HEK293 (cell line): ENCODE measurements around the gene NMT2.
A peak's percentile ranks its signal among the peaks of the same experiment; 100 is the strongest.

Source experiments
- CTCF ChIP-seq: fragments of 450-650 bp; formaldehyde crosslinking; IDR thresholded peaks from 2 replicates; pipeline ENCODE4 v1.5.1; 2016; ENCODE audit warnings: missing biosample characterization, missing genetic modification characterization
- OSR2 ChIP-seq: fragments of 450-650 bp; formaldehyde crosslinking; IDR thresholded peaks from 2 replicates; pipeline ENCODE4 v1.5.1; 2016; ENCODE audit warnings: missing biosample characterization, missing genetic modification characterization
- SP7 ChIP-seq: fragments of 450-650 bp; formaldehyde crosslinking; IDR thresholded peaks from 2 replicates; pipeline ENCODE4 v1.5.1; 2016; ENCODE audit warnings: missing biosample characterization, missing genetic modification characterization
- YY1 ChIP-seq: fragments of 450-650 bp; formaldehyde crosslinking; IDR thresholded peaks from 2 replicates; pipeline ENCODE4 v1.5.1; 2018; ENCODE audit warnings: missing biosample characterization, missing genetic modification characterization
- ZBTB8A ChIP-seq: fragments of 450-650 bp; formaldehyde crosslinking; IDR thresholded peaks from 2 replicates; pipeline ENCODE4 v1.5.1; 2016; ENCODE audit warnings: missing biosample characterization, missing genetic modification characterization
- ZNF184 ChIP-seq: fragments of 450-650 bp; IDR thresholded peaks from 2 replicates; pipeline ENCODE4 v1.5.1; 2018; ENCODE audit warnings: missing biosample characterization, mild to moderate bottlenecking, missing genetic modification characterization

- TF ChIP-seq ZBTB8A (tag by site-specific recombination) (no peak), OSR2 (tag by site-specific recombination) (no peak), CTCF (tag by site-specific recombination) (no peak), ZNF184 (no peak), SP7 (tag by site-specific recombination) (peak; percentile 75), YY1 (no peak)
These were observed 43.0 kb upstream of the NMT2 start for GRCh38 chr10:15211464-15211979.
